Measurements from ENCODE around the gene CCNA1. TPM values are rescaled to one million over a fixed set of nuclear protein-coding genes. Genes with fewer than 3 reads are reported as not detected.

CCNA1 gene
- total RNA-seq, 4 donors from 2014 or later = 0.22 to 0.94 (median 0.56) TPM

- no peaks in the 10 kb centered on the region for H3K27me3 ChIP-seq
- H3K9me3 ChIP-seq = no peaks in the 10 kb centered on the region
- H3K36me3 ChIP-seq = no peaks in the 10 kb centered on the region
- H3K27ac ChIP-seq = no peak overlapping the region
- H3K4me1 ChIP-seq = no peaks in the 10 kb centered on the region
- DNase-seq = no peak
- H3K4me3 ChIP-seq (replicated peaks in 1 of 3) = no peak overlapping the region
- intact Hi-C loops (cut with DNase I) = no loop called here
- TF ChIP-seq POLR2A (IDR thresholded peaks at IDR 0.05) = no peak
- TF ChIP-seq CTCF (IDR thresholded peaks at IDR 0.05) = no peak
These were observed 29.2 kb downstream of the CCNA1 start for GRCh38 chr13:36461506-36461905.

- no peak for TF ChIP-seq POLR2A (IDR thresholded peaks at IDR 0.05)
- TF ChIP-seq CTCF (IDR thresholded peaks at IDR 0.05) = no peak
- Histone ChIP-seq H3K27me3 (no peaks in the 10 kb centered on the region), H3K36me3 (no peaks in the 10 kb centered on the region), H3K4me1 (no peaks in the 10 kb centered on the region), H3K9me3 (no peaks in the 10 kb centered on the region), H3K4me3 (replicated peaks in 1 of 3) (no peak overlapping the region), H3K27ac (no peak overlapping the region)
- WGBS, 2 donors = 85 to 86% methylated on average over 2 of the region's 2 CpGs
- intact Hi-C loops (cut with DNase I) = no loop called here
- no peak for DNase-seq
These were observed 43.2 kb downstream of the CCNA1 start for GRCh38 chr13:36475468-36475867.

- Histone ChIP-seq H3K27ac (no peak overlapping the region), H3K27me3 (no peaks in the 10 kb centered on the region), H3K36me3 (no peaks in the 10 kb centered on the region), H3K4me3 (replicated peaks in 1 of 3) (no peak overlapping the region), H3K9me3 (no peaks in the 10 kb centered on the region), H3K4me1 (no peaks in the 10 kb centered on the region)
- intact Hi-C loops (cut with DNase I) = no loop called here
- WGBS, 2 donors = 77 to 79% methylated on average over 2 of the region's 2 CpGs
- TF ChIP-seq CTCF (IDR thresholded peaks at IDR 0.05) (no peak), POLR2A (IDR thresholded peaks at IDR 0.05) (no peak)
- DNase-seq = no peak
These were observed 44.4 kb downstream of the CCNA1 start for GRCh38 chr13:36476661-36477060.

- Histone ChIP-seq H3K36me3 (no peaks in the 10 kb centered on the region), H3K27me3 (no peaks in the 10 kb centered on the region), H3K27ac (no peak overlapping the region), H3K4me1 (no peaks in the 10 kb centered on the region), H3K9me3 (no peaks in the 10 kb centered on the region), H3K4me3 (replicated peaks in 1 of 3) (no peak overlapping the region)
- intact Hi-C loops (cut with DNase I) = no loop called here
- no peak for DNase-seq
- TF ChIP-seq POLR2A (IDR thresholded peaks at IDR 0.05) (no peak), CTCF (IDR thresholded peaks at IDR 0.05) (no peak)
- 68 to 81% methylated on average over 2 of the region's 2 CpGs for WGBS, 2 donors
These were observed 48.6 kb downstream of the CCNA1 start for GRCh38 chr13:36480726-36481427.

GRCh38 chr13:36490055-36490454, 57.8 kb downstream of the CCNA1 start:
- Histone ChIP-seq H3K36me3 (no peaks in the 10 kb centered on the region), H3K4me1 (no peaks in the 10 kb centered on the region), H3K27ac (no peak overlapping the region), H3K27me3 (no peaks in the 10 kb centered on the region), H3K9me3 (no peaks in the 10 kb centered on the region), H3K4me3 (replicated peaks in 1 of 3) (no peak overlapping the region)
- intact Hi-C loops (cut with DNase I) = no loop called here
- TF ChIP-seq CTCF (IDR thresholded peaks at IDR 0.05) = no peak
- no peak for TF ChIP-seq POLR2A (IDR thresholded peaks at IDR 0.05)
- DNase-seq = no peak

Other genes with a start within 250 kb of the CCNA1 start
- gene SOHLH2, start 217.9 kb upstream of the CCNA1 start, total RNA-seq = under 1 TPM in 1 of 4 donors, not detected in 3; 0.13 TPM
- gene CCDC169, start 134.7 kb upstream of the CCNA1 start, total RNA-seq = 1 to 10 TPM in 2 of 4 donors, under 1 TPM in 2; 0.38 to 4.0 (median 2.1) TPM
- 10 to 100 TPM; 63.1 to 86.9 (median 77.5) TPM for gene SPART, start 86.1 kb upstream of the CCNA1 start, total RNA-seq
- 1 to 10 TPM; 1.3 to 6.6 (median 4.0) TPM for gene SERTM1, start 241.5 kb downstream of the CCNA1 start, total RNA-seq